GM10266 (cell line): ENCODE data around the gene LRRC43.

Source experiments
- DNase-seq: peaks from one replicate; pipeline ENCODE4 v3.0.0; 2012; ENCODE audit errors: extremely low spot score
- TF ChIP-seq, protein P1 (sequence below): IDR thresholded peaks from 2 replicates; pipeline ENCODE4 v1.5.1; 2012; ENCODE audit warnings: mild to moderate bottlenecking, low read depth; ENCODE audit not compliant: control insufficient read depth, insufficient read depth; ENCODE audit errors: missing control alignments

Gene LRRC43, protein sequence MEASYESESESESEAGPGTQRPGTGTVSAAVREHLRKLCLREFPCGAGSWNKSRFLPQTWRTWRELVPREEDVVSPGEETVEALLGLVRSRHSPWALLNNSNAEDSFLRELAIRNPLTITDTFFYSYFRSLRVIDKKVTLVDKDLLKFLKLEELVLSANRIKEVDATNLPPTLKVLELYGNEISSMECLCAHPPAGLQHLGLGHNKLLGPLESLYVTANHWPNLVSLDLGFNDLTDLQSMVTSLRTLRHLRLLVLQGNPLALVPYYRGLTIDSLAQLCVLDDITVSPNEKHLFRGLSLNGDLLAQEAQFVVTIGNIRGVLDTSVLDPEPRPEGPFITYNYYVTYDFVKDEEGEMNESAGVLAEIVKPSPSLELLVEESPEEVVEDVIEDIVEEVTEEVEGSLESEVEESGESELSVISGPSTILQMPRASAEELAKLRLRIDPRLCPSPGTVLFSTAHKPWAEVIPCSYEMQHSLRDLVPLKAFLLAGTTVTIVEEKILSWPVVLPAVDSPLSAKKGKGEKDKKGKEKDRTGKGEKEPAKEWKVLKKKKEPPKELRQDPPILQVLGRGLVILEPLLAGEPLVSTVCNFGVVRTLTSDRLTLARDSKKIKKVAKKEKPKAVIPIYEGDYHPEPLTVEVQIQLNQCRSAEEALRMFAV

GRCh38 chr12:122182887-122183587, at the start of gene LRRC43:
Gene LRRC43 (plus strand): TSS chr12:122183123. CDS start chr12:122183145, 22 bp downstream.
- peak; percentile 59 for DNase-seq
- TF ChIP-seq, protein P1, sequence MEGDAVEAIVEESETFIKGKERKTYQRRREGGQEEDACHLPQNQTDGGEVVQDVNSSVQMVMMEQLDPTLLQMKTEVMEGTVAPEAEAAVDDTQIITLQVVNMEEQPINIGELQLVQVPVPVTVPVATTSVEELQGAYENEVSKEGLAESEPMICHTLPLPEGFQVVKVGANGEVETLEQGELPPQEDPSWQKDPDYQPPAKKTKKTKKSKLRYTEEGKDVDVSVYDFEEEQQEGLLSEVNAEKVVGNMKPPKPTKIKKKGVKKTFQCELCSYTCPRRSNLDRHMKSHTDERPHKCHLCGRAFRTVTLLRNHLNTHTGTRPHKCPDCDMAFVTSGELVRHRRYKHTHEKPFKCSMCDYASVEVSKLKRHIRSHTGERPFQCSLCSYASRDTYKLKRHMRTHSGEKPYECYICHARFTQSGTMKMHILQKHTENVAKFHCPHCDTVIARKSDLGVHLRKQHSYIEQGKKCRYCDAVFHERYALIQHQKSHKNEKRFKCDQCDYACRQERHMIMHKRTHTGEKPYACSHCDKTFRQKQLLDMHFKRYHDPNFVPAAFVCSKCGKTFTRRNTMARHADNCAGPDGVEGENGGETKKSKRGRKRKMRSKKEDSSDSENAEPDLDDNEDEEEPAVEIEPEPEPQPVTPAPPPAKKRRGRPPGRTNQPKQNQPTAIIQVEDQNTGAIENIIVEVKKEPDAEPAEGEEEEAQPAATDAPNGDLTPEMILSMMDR, result no peak

- no peak for DNase-seq
- TF ChIP-seq, protein P1, result no peak
These were observed 49.6 kb upstream of the LRRC43 start for GRCh38 chr12:122133192-122133950.

- TF ChIP-seq, protein P1, result no peak
- no peak for DNase-seq
These were observed 47.4 kb upstream of the LRRC43 start for GRCh38 chr12:122135437-122136031.

DNA sequence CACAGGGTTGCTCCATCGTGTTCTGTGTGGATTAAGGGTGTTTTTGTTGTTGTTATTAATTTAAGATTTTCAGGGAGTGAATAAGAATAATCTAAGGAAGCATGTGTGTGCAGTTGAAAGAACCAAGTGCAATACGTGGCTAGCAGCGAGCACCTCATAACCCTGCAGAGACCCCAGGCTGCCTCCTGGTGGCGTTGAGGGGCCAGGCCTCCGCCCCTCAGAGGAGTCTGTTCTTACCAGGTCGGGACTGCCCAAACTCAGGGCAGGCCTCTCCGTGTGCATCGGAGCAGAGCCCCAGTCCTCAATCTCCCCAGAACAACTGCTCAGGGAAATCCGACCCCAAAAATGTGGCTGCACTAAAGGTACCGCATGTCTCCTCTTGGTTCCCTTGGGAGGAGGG, 45.7 kb upstream of the LRRC43 start:
- TF ChIP-seq, protein P1, result no peak
- no peak for DNase-seq

DNA sequence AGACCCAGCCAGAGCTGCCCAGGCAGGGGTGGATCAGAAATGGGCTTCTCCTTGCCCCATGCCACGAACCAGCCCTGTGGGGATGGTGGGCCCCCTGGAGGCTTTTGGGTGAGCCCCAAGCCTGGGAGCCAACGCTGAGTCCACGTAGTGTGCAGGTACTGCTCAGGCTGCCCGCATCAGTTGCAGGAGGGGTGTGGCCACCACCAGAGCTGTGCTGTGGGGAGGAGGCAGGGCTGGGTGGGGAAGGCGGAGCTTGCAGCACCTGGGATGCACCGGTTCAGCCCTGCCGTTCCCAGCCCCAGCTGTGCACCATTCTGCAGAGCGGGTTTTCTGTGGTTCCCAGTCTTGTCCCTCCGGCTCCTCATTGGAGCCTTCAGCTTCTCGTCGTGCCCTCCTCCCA, 45.2 kb upstream of the LRRC43 start:
- TF ChIP-seq, protein P1, result no peak
- DNase-seq, result no peak

GRCh38 chr12:122138181-122138580, 44.7 kb upstream of the LRRC43 start:
- TF ChIP-seq, protein P1, result no peak
- DNase-seq, result no peak
